Esophagus squamous epithelium (tissue), 5 donors: ENCODE measurements around the gene MYO1F. TPM values are rescaled to one million over a fixed set of nuclear protein-coding genes. Genes with fewer than 3 reads are reported as not detected.

Experiments used
- DNase-seq: peaks from one replicate; lab custom pipeline; 2025; lab: John Stamatoyannopoulos, UW
- H3K27ac ChIP-seq, 4 donors: fragments of 200-600 bp; sonication (generic); one replicate each; pipeline ENCODE4 v1.5.1; 2016 to 2019; ENCODE audit warnings: mild to moderate bottlenecking in 1 of 4
- H3K27me3 ChIP-seq, 4 donors: fragments of 200-600 bp; sonication (generic); 1 replicate in 3 of 4; 2 replicates in 1 of 4; pipeline versions ENCODE4 v1.5.1 to v1.6.0; 2017 to 2021; ENCODE audit warnings: antibody characterized with exemption in 1 of 4
- H3K36me3 ChIP-seq, 3 donors: fragments of 200-600 bp; sonication (generic); one replicate each; pipeline ENCODE4 v1.5.1; 2016 to 2019
- H3K4me1 ChIP-seq, 3 donors: fragments of 200-600 bp; sonication (generic); one replicate each; pipeline ENCODE4 v1.5.1; 2017 to 2019
- H3K4me3 ChIP-seq, 4 donors: fragments of 200-600 bp; sonication (generic); 1 replicate in 3 of 4; 2 replicates in 1 of 4; pipeline ENCODE4 v1.5.1; 2016 to 2019; ENCODE audit warnings: mild to moderate bottlenecking in 2 of 4, moderate library complexity in 1 of 4
- H3K9me3 ChIP-seq, 3 donors: fragments of 200-600 bp; sonication (generic); one replicate each; pipeline ENCODE4 v1.5.1; 2016 to 2019
- POLR2A ChIP-seq, 4 donors: fragments of 450-650 bp; IDR thresholded peaks; one replicate each; pipeline ENCODE4 v1.6.1; 2017; ENCODE audit warnings: antibody characterized with exemption in 4 of 4, mild to moderate bottlenecking in 4 of 4, moderate library complexity in 3 of 4
- WGBS, 2 donors: methylation state at CpG; one replicate each; pipeline ENCODE4 v1.1.5; 2018; 5-methylcytosine and 5-hydroxymethylcytosine counted together
- intact Hi-C: fragments of 100-400 bp; cut with DNase I; formaldehyde crosslinking; loops from one replicate; pipeline ENCODE4 v1.15.0; 2022
- total RNA-seq, 4 donors: library from RNA; depleted of rRNA; stranded (reverse); fragments of >200 nt; gene quantifications; one replicate each; pipeline ENCODE4 v1.1.0, GENCODE V29; 2016
- TF ChIP-seq, protein P1 (sequence below), 6 experiments: fragments of 450-650 bp in 4 of 6; fragments of 200-600 bp in 2 of 6; sonication (generic) in 2 of 6; IDR thresholded peaks; one replicate each; pipeline ENCODE4 v1.5.1; 2016 to 2019; ENCODE audit warnings: antibody characterized with exemption in 6 of 6, mild to moderate bottlenecking in 4 of 6, moderate library complexity in 4 of 6
- donor health status: DM: yes; HTN: yes; CAD: no.

Gene MYO1F
- total RNA-seq, 4 donors from 2014 or later: 1.6 to 14.3 (median 8.5) TPM

DNA sequence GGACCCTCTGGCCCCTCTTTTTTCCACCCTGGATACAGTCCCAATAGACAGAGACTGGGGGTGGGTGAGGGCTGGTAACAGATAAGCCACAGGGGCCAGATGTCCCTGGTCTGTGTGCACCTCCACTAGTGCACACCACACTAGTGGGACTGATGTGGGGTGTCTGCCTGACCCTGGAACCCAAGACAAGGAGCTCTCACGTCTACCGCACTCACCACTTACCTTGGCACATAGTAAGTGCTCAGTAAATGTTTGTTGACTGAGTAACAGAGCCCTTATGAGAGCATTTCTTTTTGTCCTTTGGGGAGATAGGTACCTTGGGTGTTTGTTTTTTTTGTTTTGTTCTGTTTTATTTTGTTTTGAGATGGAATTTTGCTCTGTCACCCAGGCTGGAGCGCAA is 40.1 kb downstream of the MYO1F start:
- H3K4me3 ChIP-seq: no peak overlapping the region
- intact Hi-C loops: no loop called here
- DNase-seq: no peak
- TF ChIP-seq POLR2A (IDR thresholded peaks at IDR 0.05): no peak
- TF ChIP-seq, protein P1, sequence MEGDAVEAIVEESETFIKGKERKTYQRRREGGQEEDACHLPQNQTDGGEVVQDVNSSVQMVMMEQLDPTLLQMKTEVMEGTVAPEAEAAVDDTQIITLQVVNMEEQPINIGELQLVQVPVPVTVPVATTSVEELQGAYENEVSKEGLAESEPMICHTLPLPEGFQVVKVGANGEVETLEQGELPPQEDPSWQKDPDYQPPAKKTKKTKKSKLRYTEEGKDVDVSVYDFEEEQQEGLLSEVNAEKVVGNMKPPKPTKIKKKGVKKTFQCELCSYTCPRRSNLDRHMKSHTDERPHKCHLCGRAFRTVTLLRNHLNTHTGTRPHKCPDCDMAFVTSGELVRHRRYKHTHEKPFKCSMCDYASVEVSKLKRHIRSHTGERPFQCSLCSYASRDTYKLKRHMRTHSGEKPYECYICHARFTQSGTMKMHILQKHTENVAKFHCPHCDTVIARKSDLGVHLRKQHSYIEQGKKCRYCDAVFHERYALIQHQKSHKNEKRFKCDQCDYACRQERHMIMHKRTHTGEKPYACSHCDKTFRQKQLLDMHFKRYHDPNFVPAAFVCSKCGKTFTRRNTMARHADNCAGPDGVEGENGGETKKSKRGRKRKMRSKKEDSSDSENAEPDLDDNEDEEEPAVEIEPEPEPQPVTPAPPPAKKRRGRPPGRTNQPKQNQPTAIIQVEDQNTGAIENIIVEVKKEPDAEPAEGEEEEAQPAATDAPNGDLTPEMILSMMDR (IDR thresholded peaks at IDR 0.05): no peak
- no peaks in the 10 kb centered on the region for H3K27me3 ChIP-seq
- no peaks in the 10 kb centered on the region for H3K4me1 ChIP-seq
- WGBS, 2 donors: 86 to 91% methylated on average over 3 of the region's 3 CpGs
- no peaks in the 10 kb centered on the region for H3K36me3 ChIP-seq
- no peak overlapping the region for H3K27ac ChIP-seq
- H3K9me3 ChIP-seq: no peaks in the 10 kb centered on the region

DNA sequence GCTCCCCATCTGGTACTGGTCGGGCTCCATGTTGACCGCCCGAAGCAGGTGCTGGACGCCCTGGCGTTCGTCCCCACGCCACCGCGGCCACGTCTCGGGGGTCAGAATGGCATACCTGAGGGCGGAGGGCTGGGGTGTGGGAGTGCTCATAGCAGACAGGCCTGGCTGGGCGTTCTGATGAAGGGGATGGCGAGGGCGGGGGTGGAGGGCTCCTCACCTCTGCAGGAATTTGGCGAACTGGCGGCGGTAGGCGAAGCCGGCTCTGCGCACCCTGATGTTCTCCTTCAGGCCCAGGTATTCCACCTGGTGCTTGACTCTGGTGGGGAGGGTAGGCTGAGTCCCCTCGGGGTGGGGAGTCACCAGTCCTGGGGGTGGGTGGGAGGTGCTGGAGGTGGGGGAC is 41.0 kb downstream of the MYO1F start:
- intact Hi-C loops: no loop called here
- no peaks in the 10 kb centered on the region for H3K9me3 ChIP-seq
- H3K36me3 ChIP-seq: no peaks in the 10 kb centered on the region
- no peaks in the 10 kb centered on the region for H3K27me3 ChIP-seq
- no peak overlapping the region for H3K27ac ChIP-seq
- no peak overlapping the region for H3K4me3 ChIP-seq
- 84% methylated on average over 3 to 14 of the region's 22 CpGs for WGBS, 2 donors
- TF ChIP-seq, protein P1 (IDR thresholded peaks at IDR 0.05): no peak
- no peak for TF ChIP-seq POLR2A (IDR thresholded peaks at IDR 0.05)
- DNase-seq: no peak
- no peaks in the 10 kb centered on the region for H3K4me1 ChIP-seq

DNA sequence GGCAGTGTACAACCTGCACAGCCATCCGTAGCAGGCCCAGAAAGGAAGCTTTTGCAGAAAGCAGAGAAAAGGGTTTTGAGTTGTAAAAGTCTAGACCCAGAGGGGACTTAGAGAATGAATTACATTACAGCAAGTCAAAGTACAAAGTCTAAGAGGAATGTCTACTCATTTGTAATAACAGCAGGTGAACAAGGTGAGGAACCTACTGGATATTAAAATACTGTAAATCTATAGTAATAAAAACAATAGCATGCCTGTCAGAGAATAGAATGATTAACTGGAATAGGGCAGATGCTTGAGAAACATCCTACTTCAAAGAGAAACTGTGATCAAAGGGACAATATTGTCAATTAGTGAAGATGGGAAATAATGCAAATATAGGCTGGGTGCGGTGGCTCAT is 45.0 kb downstream of the MYO1F start:
- 84 to 90% methylated on average over 2 of the region's 2 CpGs for WGBS, 2 donors
- Histone ChIP-seq H3K4me3 (no peak overlapping the region), H3K27ac (no peak overlapping the region), H3K36me3 (peaks cover 0 to 15% (median 0%) of the 10 kb centered on the region in 3 donors), H3K27me3 (no peaks in the 10 kb centered on the region), H3K9me3 (no peaks in the 10 kb centered on the region), H3K4me1 (peaks cover 0 to 7% (median 0%) of the 10 kb centered on the region in 3 donors)
- TF ChIP-seq, protein P1 (IDR thresholded peaks at IDR 0.05): no peak
- TF ChIP-seq POLR2A (IDR thresholded peaks at IDR 0.05): no peak
- no peak for DNase-seq
- intact Hi-C loops: no loop called here

DNA sequence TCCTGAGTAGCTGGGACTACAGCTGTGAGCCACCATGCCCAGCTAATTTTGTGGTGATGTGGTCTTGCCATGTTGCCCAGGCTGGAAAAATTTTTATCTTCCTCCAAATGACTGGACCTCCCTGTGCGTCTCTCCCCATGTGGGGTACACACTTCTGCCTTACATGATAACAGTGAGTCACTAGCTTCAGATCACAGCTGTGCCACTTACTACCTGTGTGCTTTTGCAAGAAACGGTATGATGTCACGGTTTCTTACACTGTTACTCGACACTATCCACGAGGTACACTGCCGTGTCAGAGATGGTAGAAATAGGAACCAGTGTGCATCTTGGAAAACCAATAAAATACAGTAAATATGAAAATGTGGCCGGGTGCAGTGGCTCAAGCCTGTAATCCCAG is 45.8 kb downstream of the MYO1F start:
- intact Hi-C loops: no loop called here
- no peaks in the 10 kb centered on the region for H3K9me3 ChIP-seq
- peaks cover 0 to 14% (median 0%) of the 10 kb centered on the region in 3 donors for H3K4me1 ChIP-seq
- TF ChIP-seq, protein P1 (IDR thresholded peaks at IDR 0.05): no peak
- TF ChIP-seq POLR2A (IDR thresholded peaks at IDR 0.05): no peak
- H3K27ac ChIP-seq: no peak overlapping the region
- WGBS, 2 donors: 83 to 89% methylated on average over 6 to 7 of the region's 7 CpGs
- peaks cover 0 to 22% (median under 1%) of the 10 kb centered on the region in 3 donors for H3K36me3 ChIP-seq
- H3K27me3 ChIP-seq: no peaks in the 10 kb centered on the region
- H3K4me3 ChIP-seq: no peak overlapping the region
- DNase-seq: no peak

DNA sequence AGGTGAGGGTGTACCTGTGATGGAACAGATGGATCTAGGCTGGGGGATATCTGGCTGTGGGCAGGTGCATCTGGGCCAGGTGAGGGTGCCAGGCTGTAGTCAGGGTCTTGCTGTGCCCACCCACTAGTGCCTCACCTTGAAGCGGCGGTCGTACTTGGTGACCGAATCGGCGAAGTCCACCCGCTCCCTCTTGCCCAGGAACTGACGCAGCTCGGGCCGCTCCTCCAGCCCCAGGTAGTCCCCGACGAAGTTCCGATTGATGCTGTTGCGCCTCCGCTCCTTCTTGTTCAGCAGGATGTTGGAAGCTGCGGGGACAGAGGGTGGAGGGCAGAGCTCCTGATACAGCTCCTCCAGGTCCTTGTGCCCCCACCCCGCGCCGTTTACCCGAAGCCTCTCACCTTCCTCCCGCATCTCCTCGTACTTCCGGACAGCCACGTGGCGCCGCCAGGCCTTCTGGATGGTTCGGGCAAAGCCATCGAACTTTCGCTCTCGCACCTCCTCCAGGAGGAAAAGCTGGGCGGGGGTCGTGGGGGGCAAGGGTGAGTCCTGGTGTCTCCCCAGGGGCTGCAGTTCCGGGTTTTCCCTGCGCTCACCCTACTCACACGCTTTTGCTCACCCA is 47.1 kb downstream of the MYO1F start:
- no peak for DNase-seq
- Histone ChIP-seq H3K27ac (no peak overlapping the region), H3K4me3 (no peak overlapping the region), H3K27me3 (no peaks in the 10 kb centered on the region), H3K4me1 (peaks cover 0 to 16% (median 0%) of the 10 kb centered on the region in 3 donors), H3K36me3 (peaks cover 0 to 27% (median 3%) of the 10 kb centered on the region in 3 donors), H3K9me3 (no peaks in the 10 kb centered on the region)
- intact Hi-C loops: no loop called here
- WGBS, 2 donors: 92 to 93% methylated on average over 12 to 28 of the region's 35 CpGs
- TF ChIP-seq, protein P1 (IDR thresholded peaks at IDR 0.05): no peak
